ENCODE data around the gene IFI6. TPM values are rescaled to one million over a fixed set of nuclear protein-coding genes. Genes with fewer than 3 reads are reported as not detected.
A peak's percentile ranks its signal among the peaks of the same experiment; 100 is the strongest.

The IFI6 gene
- total and polyA plus RNA-seq, 2 of the 13 experiments (the other 11 are each of a cell fraction or from before 2014, with no cell fraction given) = 12.9 to 13.2 TPM

- Histone ChIP-seq H3K27ac (ENCODE audit: extremely low read length, insufficient read depth, low read length) (no peak overlapping the region), H3K36me3 (replicated peaks in 1 of 2; ENCODE audit: control insufficient read depth in 1 of 2, insufficient read depth in 2 of 2, low read length in 2 of 2) (no peaks in the 10 kb centered on the region), H3K79me2 (ENCODE audit: insufficient read depth, low read length) (no peaks in the 10 kb centered on the region), H3K4me1 (ENCODE audit: insufficient read depth, low read length) (peaks cover 44% of the 10 kb centered on the region), H3K4me2 (ENCODE audit: low read depth, low read length) (no peak overlapping the region), H3K9ac (ENCODE audit: insufficient read depth, low read depth, low read length) (no peak overlapping the region), H2AFZ (ENCODE audit: low read length) (no peak overlapping the region), H3K4me3 (replicated peaks in 1 of 3; ENCODE audit: insufficient read depth in 1 of 3, low read depth in 2 of 3, low read length in 3 of 3) (no peak overlapping the region), H4K20me1 (ENCODE audit: insufficient read depth, low read length) (no peaks in the 10 kb centered on the region), H3K9me3 (ENCODE audit: low read length) (peaks cover 12% of the 10 kb centered on the region), H3K27me3 (ENCODE audit: control insufficient read depth in 1 of 2, insufficient read depth in 2 of 2, low read length in 2 of 2) (no peaks in the 10 kb centered on the region)
- ATAC-seq = no peak
- TF ChIP-seq ZNF564 (CRISPR knock-in tag; IDR thresholded peaks at IDR 0.05) (peak; percentile 99), MIER2 (CRISPR knock-in tag; IDR thresholded peaks at IDR 0.05) (no peak)
- BruUV-seq (replicated peaks) = no TSS peak
- no peak for DNase-seq (ENCODE audit: low spot score)
- in situ Hi-C loops (cut with HindIII; ENCODE audit: extremely low pct_ligation_motif_present, low pct_unique_long_range_greater_than_20kb) = no loop called here
- intact Hi-C loops (cut with micrococcal nuclease; ENCODE audit: unreplicated experiment) = no loop called here
- no peak for FAIRE-seq
- 19% methylated on average over 2 of the region's 2 CpGs for WGBS (ENCODE audit: low lambda C conversion rate)
- ChIA-PET POLR2A (no interaction called here), CTCF (ENCODE audit: low intra/inter-chr PET ratio, low total read pairs) (no interaction called here)
Observed at GRCh38 chr1:27716262-27716895, 44.4 kb upstream of the IFI6 start.

DNA sequence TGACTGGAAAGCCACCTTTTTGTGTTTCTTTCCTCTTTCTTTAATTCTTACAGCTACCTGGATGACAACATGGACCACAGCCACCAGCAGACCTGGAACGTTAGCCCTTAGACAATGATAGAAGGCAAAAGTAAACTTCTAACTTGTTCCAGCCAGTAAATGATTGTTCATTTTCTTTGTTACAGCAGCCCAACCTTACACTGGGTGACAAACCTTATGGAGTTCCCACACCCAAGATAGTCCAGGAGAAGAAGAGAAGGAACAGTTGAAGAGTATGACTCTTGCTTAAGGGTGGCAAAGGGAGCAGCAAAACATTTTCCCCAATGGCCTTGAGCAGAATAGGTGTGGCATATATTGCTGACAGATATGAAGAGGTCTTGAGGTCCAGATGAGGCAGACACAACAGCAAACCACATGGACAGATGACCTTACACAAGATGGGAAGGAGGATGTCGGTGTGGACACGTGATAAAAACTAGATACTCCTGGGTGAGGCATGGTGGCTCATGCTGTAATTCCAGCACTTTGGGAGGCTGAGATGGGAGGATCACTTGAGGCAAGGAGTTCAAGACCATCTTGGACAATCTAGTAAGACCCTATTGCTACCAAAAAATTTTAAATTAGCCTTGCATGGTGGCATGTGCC is 42.0 kb upstream of the IFI6 start:
- no peak overlapping the region for H3K9ac ChIP-seq (ENCODE audit: insufficient read depth, low read depth, low read length)
- no peak overlapping the region for H2AFZ ChIP-seq (ENCODE audit: low read length)
- H3K4me3 ChIP-seq (replicated peaks in 1 of 3; ENCODE audit: insufficient read depth in 1 of 3, low read depth in 2 of 3, low read length in 3 of 3) = no peak overlapping the region
- ChIA-PET POLR2A (interaction anchor here (1.6 kb wide), 1 partner anchor 12 kb away, joined by 4 read pairs; the partner anchor contains the start of gene FAM76A), CTCF (ENCODE audit: low intra/inter-chr PET ratio, low total read pairs) (no interaction called here)
- H3K4me1 ChIP-seq (ENCODE audit: insufficient read depth, low read length) = peaks cover 30% of the 10 kb centered on the region
- H3K36me3 ChIP-seq (replicated peaks in 1 of 2; ENCODE audit: control insufficient read depth in 1 of 2, insufficient read depth in 2 of 2, low read length in 2 of 2) = no peaks in the 10 kb centered on the region
- TF ChIP-seq, protein P1, sequence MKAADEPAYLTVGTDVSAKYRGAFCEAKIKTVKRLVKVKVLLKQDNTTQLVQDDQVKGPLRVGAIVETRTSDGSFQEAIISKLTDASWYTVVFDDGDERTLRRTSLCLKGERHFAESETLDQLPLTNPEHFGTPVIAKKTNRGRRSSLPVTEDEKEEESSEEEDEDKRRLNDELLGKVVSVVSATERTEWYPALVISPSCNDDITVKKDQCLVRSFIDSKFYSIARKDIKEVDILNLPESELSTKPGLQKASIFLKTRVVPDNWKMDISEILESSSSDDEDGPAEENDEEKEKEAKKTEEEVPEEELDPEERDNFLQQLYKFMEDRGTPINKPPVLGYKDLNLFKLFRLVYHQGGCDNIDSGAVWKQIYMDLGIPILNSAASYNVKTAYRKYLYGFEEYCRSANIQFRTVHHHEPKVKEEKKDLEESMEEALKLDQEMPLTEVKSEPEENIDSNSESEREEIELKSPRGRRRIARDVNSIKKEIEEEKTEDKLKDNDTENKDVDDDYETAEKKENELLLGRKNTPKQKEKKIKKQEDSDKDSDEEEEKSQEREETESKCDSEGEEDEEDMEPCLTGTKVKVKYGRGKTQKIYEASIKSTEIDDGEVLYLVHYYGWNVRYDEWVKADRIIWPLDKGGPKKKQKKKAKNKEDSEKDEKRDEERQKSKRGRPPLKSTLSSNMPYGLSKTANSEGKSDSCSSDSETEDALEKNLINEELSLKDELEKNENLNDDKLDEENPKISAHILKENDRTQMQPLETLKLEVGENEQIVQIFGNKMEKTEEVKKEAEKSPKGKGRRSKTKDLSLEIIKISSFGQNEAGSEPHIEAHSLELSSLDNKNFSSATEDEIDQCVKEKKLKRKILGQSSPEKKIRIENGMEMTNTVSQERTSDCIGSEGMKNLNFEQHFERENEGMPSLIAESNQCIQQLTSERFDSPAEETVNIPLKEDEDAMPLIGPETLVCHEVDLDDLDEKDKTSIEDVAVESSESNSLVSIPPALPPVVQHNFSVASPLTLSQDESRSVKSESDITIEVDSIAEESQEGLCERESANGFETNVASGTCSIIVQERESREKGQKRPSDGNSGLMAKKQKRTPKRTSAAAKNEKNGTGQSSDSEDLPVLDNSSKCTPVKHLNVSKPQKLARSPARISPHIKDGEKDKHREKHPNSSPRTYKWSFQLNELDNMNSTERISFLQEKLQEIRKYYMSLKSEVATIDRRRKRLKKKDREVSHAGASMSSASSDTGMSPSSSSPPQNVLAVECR (CRISPR knock-in tag; IDR thresholded peaks at IDR 0.05; ENCODE audit: borderline replicate concordance) = no peak
- TF ChIP-seq PCBP2 (optimal IDR thresholded peaks at IDR 0.05; ENCODE audit: low read depth, low read length, poor library complexity, severe bottlenecking) = no peak
- TF ChIP-seq NR2F6 (IDR thresholded peaks at IDR 0.05) = no peak
- no peak for TF ChIP-seq NR2F6 (CRISPR knock-in tag; IDR thresholded peaks at IDR 0.05)
- TF ChIP-seq, protein P2, sequence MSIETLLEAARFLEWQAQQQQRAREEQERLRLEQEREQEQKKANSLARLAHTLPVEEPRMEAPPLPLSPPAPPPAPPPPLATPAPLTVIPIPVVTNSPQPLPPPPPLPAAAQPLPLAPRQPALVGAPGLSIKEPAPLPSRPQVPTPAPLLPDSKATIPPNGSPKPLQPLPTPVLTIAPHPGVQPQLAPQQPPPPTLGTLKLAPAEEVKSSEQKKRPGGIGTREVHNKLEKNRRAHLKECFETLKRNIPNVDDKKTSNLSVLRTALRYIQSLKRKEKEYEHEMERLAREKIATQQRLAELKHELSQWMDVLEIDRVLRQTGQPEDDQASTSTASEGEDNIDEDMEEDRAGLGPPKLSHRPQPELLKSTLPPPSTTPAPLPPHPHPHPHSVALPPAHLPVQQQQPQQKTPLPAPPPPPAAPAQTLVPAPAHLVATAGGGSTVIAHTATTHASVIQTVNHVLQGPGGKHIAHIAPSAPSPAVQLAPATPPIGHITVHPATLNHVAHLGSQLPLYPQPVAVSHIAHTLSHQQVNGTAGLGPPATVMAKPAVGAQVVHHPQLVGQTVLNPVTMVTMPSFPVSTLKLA (IDR thresholded peaks at IDR 0.05) = peak; percentile 62; the same call in 1 of the 2 replicates
- no peak for TF ChIP-seq ZNF761 (CRISPR knock-in tag; conservative IDR thresholded peaks at IDR 0.05)
- TF ChIP-seq TMF1 (CRISPR knock-in tag; IDR thresholded peaks at IDR 0.05; ENCODE audit: low read depth) = no peak
- peak; percentile 93 for TF ChIP-seq ZNF12 (CRISPR knock-in tag; IDR thresholded peaks at IDR 0.05)
- no peak for ATAC-seq
- H3K79me2 ChIP-seq (ENCODE audit: insufficient read depth, low read length) = no peaks in the 10 kb centered on the region
- no TSS peak for BruUV-seq (replicated peaks)
- DNase-seq (ENCODE audit: low spot score) = no peak
- H3K27ac ChIP-seq (ENCODE audit: extremely low read length, insufficient read depth, low read length) = no peak overlapping the region
- FAIRE-seq = no peak
- H3K27me3 ChIP-seq (ENCODE audit: control insufficient read depth in 1 of 2, insufficient read depth in 2 of 2, low read length in 2 of 2) = no peaks in the 10 kb centered on the region
- WGBS (ENCODE audit: low lambda C conversion rate) = 1% methylated on average over 3 of the region's 3 CpGs
- in situ Hi-C loops (cut with HindIII; ENCODE audit: extremely low pct_ligation_motif_present, low pct_unique_long_range_greater_than_20kb) = no loop called here
- intact Hi-C loops (cut with micrococcal nuclease; ENCODE audit: unreplicated experiment) = no loop called here
- H4K20me1 ChIP-seq (ENCODE audit: insufficient read depth, low read length) = no peaks in the 10 kb centered on the region
- H3K4me2 ChIP-seq (ENCODE audit: low read depth, low read length) = no peak overlapping the region
- peaks cover 12% of the 10 kb centered on the region for H3K9me3 ChIP-seq (ENCODE audit: low read length)
